ENCODE measurements around the gene MAGI2.
"Not testable (repeated sequence)": the region's sequence is repeated elsewhere in the genome, so short reads cannot be mapped to it uniquely, and the experiment has no call there.

Gene MAGI2

DNA sequence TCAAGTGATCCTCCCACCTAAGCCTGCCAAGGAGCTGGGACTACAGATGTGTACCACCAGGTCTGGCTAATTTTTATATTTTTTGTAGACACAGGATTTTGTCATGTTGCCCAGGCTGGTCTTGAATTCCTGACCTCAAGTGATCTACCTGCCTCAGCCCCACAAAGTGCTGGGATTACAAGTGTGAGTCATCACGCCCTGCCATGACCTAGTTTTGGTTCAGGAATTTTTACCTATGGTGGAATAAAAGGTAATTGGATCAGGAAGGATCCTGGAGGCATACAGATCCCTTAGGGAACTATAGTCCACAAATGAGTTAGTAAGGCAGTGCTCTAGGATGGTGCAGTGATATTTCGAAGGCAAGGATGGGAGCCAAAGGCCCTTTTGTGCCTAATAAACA, 937.0 kb downstream of the MAGI2 start:
- no peak for DNase-seq

DNA sequence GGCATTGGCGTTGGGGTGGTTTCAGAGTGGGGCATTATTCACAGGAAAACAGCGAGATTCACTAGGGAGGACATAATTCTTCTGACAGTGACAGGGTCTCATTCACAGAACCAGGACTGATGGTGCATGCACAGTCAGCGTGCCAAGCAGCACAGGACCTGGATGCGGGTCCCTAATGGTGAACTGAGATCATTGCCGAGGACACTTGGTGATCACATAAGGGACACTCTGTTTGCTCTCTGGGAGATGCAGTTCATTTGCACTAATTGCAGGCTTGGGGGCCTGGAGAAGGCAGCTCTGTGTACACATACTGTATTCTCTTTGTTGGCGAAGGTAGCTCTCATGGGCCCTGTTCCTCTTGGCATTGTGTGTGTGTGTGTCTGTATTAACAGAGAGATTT, 938.8 kb downstream of the MAGI2 start:
- DNase-seq = no peak

- DNase-seq = peak; percentile 4
Observed at GRCh38 chr7:78510580-78511188, 942.8 kb downstream of the MAGI2 start.

DNA sequence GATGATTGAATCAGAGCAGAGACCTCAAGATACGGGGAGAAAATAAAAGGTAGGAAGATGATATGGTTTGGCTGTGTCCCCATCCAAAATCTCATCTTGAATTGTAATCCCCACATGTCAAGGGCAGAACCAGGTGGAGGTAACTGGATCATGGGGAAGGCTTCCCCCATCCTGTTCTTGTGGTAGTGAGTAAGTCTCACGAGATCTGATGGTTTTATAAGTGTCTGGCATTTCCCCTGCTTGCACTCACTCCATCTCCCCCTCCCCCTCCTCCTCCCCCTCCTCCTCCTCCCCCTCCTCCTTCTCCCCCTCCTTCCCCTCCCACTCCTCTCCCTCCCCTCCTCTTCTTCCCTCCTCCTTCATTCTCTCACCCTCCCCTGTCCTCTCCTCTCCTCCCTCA, 950.2 kb downstream of the MAGI2 start:
- not testable (repeated sequence) for DNase-seq

GRCh38 chr7:78501064-78501463, 952.4 kb downstream of the MAGI2 start:
- no peak for DNase-seq

DNA sequence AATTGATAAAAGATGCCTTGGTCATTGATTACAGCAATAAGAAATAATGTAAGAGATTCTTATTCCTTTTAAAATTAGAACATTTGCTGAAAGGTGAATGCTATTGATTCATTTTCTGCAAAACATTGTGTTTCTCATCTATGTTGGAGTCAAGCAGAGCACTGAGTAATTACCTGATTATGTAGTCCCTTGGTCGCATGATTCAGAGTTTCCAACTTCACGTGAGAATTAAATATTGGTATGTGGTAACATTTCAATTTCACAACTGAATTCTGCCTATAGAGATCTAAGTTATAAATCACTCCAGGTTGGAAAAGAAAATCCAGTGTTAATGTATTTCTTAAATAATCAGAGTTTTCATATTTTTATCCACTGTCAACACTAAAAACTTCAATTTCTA, 953.5 kb downstream of the MAGI2 start:
- no peak for DNase-seq

GRCh38 chr7:78499283-78499682, 954.2 kb downstream of the MAGI2 start:
- no peak for DNase-seq

- DNase-seq = no peak
Observed at GRCh38 chr7:78497728-78498427, 955.6 kb downstream of the MAGI2 start.

DNA sequence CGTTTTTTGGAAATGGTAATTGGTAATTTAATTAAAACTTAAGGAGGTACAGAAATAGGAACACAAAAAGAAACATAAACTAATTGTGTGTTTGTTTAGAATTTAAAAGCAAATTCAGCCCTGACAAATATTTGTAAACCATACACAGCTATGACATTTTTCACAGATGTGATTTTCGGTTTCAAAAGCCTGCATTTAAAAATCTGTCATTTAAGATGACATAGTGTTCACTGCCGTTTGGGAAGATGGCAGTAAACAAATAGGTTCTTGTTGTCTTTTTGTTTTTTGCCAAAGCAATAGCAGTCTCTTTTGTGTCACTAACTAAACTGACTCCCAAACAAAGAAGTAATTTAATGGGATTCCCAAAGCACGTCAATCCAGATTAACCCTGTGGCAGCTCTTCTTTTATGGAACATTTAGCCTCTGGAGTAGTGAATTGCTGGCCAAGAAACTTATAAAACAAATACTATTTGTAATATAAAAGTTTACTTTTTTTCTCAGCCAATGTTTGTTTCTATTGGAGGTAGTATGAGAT, 957.3 kb downstream of the MAGI2 start:
- no peak for DNase-seq

DNA sequence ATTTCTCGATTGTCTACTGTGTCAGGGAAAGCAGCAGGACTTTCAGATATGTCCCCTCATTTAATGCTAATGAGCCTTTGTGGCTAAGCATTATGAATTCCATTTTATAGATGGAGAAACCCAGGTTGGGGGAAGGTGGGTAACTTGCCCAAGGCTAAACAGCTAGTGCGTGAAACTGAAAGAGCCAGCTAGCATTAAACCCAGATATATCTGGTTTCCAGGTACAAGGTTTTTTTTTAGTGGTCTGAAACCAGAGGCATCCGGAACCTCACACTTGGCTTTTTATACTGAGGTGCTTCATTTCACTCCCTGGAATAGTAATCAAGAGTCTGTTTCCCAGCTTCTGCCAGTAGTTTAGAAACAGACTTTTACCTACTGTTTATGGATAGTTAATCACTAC, 960.1 kb downstream of the MAGI2 start:
- DNase-seq = no peak

GRCh38 chr7:78492146-78492545, 961.3 kb downstream of the MAGI2 start:
- no peak for DNase-seq

DNA sequence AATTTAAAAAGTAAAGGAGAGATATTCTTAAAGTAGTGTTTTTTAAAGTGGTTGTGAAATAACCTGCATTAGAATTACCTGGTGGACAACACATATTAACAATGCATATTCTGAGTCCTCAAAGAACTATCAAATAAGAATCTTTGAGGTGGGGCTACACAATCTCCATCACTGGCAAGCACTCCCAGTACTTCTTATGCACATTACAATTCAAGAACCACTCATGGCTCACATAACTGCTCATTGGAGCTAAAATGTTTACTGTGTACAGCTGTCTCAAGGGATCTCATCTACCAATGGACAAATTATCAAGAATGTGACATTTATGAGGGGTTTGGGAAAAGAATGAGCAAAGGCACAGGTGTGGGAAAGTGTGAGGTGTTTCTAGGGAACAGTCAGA, 962.9 kb downstream of the MAGI2 start:
- DNase-seq = no peak

- DNase-seq = no peak
Observed at GRCh38 chr7:78489476-78490240, 963.8 kb downstream of the MAGI2 start.

DNA sequence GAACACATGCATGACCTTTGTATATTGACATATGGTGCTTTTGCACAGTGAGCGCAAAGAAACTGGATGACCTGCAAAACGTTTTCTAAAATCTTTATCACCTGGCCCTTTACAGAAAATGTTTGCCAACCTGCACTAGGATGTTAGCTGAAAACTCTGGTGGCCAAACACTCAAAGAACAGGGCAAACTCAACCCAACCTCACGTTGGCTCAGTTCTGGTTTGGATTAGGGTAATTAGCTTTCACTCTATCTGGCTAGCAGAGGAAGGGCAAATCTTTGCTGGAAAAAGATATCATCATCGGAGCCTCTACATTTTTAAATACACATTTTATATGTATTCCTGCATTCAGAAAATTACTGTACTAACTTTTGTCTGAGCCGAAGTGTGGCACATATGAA, 966.0 kb downstream of the MAGI2 start:
- DNase-seq = no peak

DNA sequence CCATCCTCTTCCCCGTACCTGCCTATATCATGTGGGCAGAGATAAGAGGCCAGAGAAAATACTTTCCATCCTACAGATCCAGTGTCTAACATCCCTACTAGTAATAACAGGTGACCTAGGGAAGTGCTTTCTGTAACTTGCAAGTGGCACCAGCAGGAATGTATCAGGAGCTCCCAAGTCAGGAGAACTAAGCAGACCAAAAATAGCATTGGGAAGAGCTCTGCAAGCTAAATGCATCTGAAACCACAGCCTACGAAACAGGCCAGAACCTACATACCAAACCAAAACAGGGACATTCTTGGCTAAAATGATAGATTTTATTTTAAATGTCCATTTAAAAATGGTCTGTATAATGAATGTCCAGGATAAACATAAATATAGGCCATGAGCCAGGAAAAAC, 974.1 kb downstream of the MAGI2 start:
- DNase-seq = no peak

DNA sequence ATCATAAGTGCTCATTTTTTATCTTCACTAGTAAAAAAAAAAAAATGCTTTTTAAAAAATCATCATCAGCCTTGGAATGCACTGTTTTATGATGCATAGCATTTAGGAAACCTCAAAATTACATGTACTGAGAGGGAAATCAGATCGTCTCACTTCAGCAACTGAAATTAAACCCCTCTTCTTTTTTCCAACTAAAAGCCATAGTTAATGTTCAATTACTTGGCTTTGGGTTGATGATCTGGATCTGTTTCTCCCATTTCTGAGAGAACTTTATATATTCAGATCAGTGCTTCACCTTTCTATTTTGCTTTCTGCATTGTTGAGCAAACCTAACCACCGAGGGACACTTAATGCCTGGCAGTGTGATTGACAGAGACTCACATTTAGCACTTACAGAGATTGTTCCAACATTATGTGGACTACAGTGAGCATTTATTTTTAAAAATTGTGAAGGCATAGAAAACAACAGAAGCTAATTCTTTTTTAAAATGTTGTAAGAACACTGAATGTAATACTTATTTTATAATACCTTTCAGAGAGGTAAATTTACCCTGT, 976.5 kb downstream of the MAGI2 start:
- no peak for DNase-seq

GRCh38 chr7:78473571-78474301, 979.7 kb downstream of the MAGI2 start:
- DNase-seq = peak; percentile 20

DNA sequence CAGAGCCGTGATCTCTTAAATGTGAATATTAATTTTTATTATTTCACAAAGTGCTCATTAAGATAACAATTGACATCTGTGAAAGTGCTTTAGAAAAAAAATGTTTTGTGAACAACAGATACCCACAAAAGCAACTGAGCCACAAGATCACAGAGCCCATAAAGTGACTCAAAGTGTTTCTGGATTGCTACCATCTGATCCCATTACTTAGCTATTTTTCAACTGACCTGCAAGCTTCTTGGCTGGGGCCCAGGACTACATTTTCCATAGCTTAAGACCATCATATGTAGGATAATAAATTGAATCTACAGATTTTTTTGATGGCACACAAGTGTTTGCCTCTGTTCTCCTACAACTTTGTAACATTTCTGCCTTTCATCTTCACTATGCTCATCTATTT, 980.4 kb downstream of the MAGI2 start:
- DNase-seq = no peak

- DNase-seq = no peak
Observed at GRCh38 chr7:78472519-78472918, 980.9 kb downstream of the MAGI2 start.

DNA sequence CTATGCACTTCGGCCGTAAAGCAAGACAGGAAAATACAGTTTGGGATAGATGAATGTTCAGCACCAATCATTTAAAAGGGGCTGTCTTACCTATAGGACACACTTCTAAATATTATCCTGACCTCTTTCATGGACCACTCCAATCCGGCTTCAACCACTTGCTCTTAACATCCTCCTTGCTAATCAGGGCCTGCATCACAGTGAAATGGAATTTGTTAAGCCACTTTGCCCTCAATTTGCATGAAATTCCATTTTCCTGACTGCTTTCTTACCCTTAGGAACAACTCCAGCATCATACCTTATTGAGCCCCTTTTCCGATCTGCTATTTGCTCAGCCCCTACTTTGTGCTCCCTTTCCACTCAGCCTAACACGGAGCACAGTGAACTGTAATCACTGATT, 987.6 kb downstream of the MAGI2 start:
- no peak for DNase-seq

- DNase-seq = no peak
Observed at GRCh38 chr7:78463039-78463438, 990.4 kb downstream of the MAGI2 start.

DNA sequence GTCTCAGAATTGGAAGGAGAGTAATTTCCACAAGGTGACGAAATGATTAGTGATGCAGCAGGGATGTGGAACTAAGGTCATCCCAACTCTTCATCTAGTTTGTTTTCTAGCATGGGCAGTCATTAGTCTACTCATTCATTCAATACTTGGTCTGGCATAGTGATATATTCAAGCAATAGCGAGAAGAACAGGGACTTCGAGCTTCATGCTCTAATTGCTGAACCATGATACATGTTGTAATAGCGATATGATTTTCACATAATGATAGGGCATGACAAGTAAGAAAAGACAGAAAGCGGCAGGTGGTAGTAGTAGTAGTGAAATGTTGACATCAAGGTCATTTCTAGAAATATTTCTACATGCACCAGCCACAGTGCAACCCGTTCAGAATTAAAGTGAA, 1002.8 kb downstream of the MAGI2 start:
- DNase-seq = no peak

GRCh38 chr7:78448911-78449310, 1004.6 kb downstream of the MAGI2 start:
- no peak for DNase-seq
